ENCODE results near the gene FOXP4. TPM values are rescaled to one million over a fixed set of nuclear protein-coding genes. Genes with fewer than 3 reads are reported as not detected.

Gene FOXP4
- total RNA-seq, 1 donor from 2014 or later, result 137 TPM

- peak; percentile 96 for TF ChIP-seq CTCF (IDR thresholded peaks at IDR 0.05; ENCODE audit: unreplicated experiment)
- peaks cover 7% of the 10 kb centered on the region for H3K4me1 Mint-ChIP-seq (ENCODE audit: low read depth)
Measured at GRCh38 chr6:41602864-41603608, 56.9 kb downstream of the FOXP4 start.

DNA sequence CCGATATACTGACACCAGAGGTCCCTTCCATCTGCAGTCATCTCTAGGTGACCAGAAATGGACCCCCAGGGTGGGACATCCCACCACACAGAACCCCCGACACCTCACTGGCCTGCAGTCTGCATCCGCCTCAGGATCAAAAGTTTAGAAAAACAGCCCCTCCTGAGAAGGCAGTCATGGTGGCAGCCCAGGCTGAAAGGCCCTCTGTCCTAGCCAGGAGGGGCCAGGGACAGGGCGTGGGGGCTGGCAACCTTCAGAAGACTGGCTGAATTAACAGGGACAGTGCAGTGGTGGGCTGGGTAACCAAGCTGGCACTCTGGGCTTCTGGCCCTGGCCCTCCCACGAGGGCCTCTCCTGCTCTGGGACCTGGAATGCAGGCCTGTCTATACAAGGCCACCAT lies 57.8 kb downstream of the FOXP4 start:
- Mint-ChIP-seq H3K27ac (no peak overlapping the region), H3K4me1 (ENCODE audit: low read depth) (peaks cover 7% of the 10 kb centered on the region), H3K36me3 (ENCODE audit: insufficient read depth) (peaks cover 1% of the 10 kb centered on the region), H3K27me3 (peaks cover 19% of the 10 kb centered on the region), H3K4me3 (ENCODE audit: low read depth) (no peak overlapping the region), H3K9me3 (ENCODE audit: low read depth) (no peaks in the 10 kb centered on the region)
- no peak for TF ChIP-seq CTCF (IDR thresholded peaks at IDR 0.05; ENCODE audit: unreplicated experiment)
- DNase-seq (ENCODE audit: low spot score, unreplicated experiment), result no peak

More at GRCh38 chr6:41602864-41603608, 56.9 kb downstream of the FOXP4 start:
- Mint-ChIP-seq H3K36me3 (ENCODE audit: insufficient read depth) (peaks cover 4% of the 10 kb centered on the region), H3K27ac (peak overlapping the region; percentile 91), H3K27me3 (peaks cover 17% of the 10 kb centered on the region), H3K9me3 (ENCODE audit: low read depth) (no peaks in the 10 kb centered on the region), H3K4me3 (ENCODE audit: low read depth) (peak overlapping the region; percentile 8)
- DNase-seq (ENCODE audit: low spot score, unreplicated experiment), result peak; percentile 74

GRCh38 chr6:41605649-41606048 lies 59.5 kb downstream of the FOXP4 start:
- Mint-ChIP-seq H3K27ac (no peak overlapping the region), H3K4me3 (ENCODE audit: low read depth) (no peak overlapping the region), H3K27me3 (peaks cover 21% of the 10 kb centered on the region), H3K9me3 (ENCODE audit: low read depth) (no peaks in the 10 kb centered on the region), H3K36me3 (ENCODE audit: insufficient read depth) (peaks cover 1% of the 10 kb centered on the region), H3K4me1 (ENCODE audit: low read depth) (peaks cover 7% of the 10 kb centered on the region)
- TF ChIP-seq CTCF (IDR thresholded peaks at IDR 0.05; ENCODE audit: unreplicated experiment), result no peak
- DNase-seq (ENCODE audit: low spot score, unreplicated experiment), result no peak

- Mint-ChIP-seq H3K4me3 (ENCODE audit: low read depth) (no peak overlapping the region), H3K36me3 (ENCODE audit: insufficient read depth) (no peaks in the 10 kb centered on the region), H3K27ac (no peak overlapping the region), H3K9me3 (ENCODE audit: low read depth) (no peaks in the 10 kb centered on the region), H3K4me1 (ENCODE audit: low read depth) (peaks cover 4% of the 10 kb centered on the region), H3K27me3 (peaks cover 21% of the 10 kb centered on the region)
- no peak for DNase-seq (ENCODE audit: low spot score, unreplicated experiment)
- TF ChIP-seq CTCF (IDR thresholded peaks at IDR 0.05; ENCODE audit: unreplicated experiment), result no peak
Measured at GRCh38 chr6:41607036-41607435, 60.9 kb downstream of the FOXP4 start.

GRCh38 chr6:41607736-41608135 lies 61.6 kb downstream of the FOXP4 start:
- peaks cover 21% of the 10 kb centered on the region for H3K27me3 Mint-ChIP-seq
- H3K9me3 Mint-ChIP-seq (ENCODE audit: low read depth), result peaks cover 4% of the 10 kb centered on the region
- peaks cover under 1% of the 10 kb centered on the region for H3K4me1 Mint-ChIP-seq (ENCODE audit: low read depth)
- H3K36me3 Mint-ChIP-seq (ENCODE audit: insufficient read depth), result peaks cover 2% of the 10 kb centered on the region
- no peak for TF ChIP-seq CTCF (IDR thresholded peaks at IDR 0.05; ENCODE audit: unreplicated experiment)
- no peak overlapping the region for H3K27ac Mint-ChIP-seq
- no peak overlapping the region for H3K4me3 Mint-ChIP-seq (ENCODE audit: low read depth)
- no peak for DNase-seq (ENCODE audit: low spot score, unreplicated experiment)
